Right hindlimb (tissue), 1 donor: Measurements from ENCODE around the gene HCK.

Experiments
- DNase-seq: peaks from one replicate; pipeline ENCODE4 v3.0.0-alpha.2; 2018

Gene HCK

DNA sequence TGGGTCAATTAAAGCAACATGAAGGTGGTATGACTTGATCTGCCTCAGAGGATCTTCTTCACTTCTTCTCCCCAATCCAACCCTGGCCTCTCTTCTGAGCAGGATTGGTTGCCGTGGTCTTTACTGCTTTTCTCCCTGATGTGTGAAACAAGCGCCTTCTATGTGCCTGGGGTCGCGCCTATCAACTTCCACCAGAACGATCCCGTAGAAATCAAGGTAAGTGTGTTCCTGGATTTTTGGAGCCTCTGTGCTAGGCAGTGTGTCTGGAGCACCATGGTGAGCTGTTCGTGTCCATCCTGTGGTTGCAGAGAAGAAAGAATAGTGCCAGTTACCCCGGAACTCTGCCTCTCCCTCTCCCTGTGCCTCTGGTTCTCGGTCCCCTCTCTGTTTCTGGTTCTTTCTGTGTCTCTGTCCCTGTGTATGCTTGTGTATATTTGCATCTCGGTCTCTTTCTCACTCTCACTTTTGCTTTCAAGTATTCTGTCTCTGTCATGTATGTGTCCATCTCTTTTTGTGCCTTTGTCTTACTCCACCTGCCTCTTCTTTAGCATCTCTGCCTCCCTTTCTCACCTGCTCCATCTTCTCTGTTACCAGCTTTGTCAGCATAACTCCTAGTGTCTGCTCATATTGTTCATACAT, 81.0 kb downstream of the HCK start:
- DNase-seq: no peak

DNA sequence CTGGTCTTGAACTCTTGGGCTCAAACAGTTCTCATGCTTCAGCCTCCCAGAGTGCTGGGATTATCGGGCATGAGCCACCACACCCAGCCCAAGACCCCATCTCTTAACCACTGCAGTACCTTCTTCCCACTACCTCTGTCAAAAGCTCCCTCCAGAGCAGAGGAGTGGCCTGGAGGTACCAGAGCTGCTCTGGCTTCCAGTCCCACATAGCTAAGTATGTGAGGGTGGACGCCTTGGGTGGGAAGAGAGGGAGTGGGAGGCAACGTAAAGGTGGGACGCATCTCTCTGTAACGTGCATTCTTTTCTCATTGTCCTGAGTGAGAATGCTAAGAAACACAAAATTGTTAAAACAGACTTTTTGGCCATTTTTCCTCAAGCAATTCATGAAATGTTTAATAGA, 82.0 kb downstream of the HCK start:
- DNase-seq: no peak

DNA sequence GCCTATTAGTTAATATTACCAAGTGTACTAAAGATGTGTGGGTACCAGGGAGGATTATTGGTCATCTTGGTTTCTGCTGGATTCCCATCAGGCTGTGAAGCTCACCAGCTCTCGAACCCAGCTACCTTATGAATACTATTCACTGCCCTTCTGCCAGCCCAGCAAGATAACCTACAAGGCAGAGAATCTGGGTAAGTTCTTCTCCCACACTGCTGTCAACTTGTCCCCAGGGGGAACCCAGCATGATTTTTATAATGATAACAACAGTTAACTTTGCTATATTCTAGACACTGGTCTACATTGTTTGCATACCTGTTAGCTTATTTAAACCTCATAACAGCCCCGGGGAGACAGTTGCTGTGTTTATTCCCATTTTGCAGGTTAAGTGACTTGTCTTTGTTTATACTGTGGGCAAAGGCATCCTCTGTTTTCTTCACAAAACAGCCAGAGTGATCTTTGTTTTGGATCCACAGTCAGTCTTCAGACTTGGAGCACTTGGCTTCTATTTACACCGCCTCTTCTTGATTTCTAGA, 84.0 kb downstream of the HCK start:
- no peak for DNase-seq

DNA sequence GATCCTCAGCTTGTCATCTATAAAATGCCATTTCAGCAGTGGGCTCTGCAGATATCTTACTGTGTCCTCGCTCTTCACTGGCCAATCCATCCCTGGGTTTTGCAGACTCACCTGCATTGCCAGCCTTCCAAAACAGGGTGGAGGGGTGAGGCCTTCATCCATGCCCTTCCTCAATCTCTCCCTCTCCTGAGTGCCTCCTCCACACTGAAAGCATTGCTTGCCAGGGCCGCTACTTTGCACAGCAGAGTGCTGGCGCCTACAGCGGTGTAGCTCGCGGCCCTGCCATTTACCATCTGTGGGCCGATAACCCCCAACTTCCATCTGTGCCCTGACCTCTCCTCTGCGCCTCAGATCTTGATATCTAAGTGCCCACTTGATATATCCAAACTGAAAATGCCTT, 86.9 kb downstream of the HCK start:
- DNase-seq: no peak

DNA sequence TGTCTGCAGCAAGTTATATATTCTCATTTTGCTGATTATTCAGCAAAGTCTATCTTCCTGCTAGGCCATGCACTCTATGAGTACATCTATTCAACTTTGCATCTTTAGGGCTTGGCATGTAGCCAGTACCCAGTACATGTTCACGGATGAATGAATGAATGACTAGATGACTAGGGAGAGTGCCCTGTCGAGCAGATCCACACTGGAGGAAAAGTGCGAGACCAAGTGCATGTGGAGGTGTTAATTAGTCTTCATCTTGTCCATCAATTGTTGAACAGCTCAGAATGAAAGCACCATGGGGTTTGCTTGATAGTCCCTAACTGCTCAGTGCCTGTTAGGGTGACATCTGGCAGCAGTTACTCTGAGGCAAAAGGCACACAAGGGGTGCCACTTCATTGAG, 87.9 kb downstream of the HCK start:
- no peak for DNase-seq

DNA sequence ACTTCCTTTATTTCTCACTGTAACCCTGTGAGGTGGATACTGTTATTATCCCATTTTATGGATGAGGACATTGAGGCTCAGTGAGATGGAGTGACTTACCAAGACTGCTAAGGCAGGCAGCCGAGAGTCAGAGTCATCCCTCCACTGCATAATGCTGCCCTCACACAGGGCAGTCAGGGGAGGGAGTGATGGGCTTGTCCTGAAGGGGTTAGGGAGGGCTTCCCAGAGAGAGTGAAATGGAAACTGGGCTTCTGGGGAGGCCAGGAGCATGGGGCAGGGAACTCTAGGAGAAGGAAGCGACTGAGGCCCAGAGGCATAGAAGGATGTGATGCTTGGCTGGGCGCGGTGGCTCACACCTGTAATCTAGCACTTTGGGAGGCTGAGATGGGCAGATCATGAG, 88.6 kb downstream of the HCK start:
- no peak for DNase-seq

DNA sequence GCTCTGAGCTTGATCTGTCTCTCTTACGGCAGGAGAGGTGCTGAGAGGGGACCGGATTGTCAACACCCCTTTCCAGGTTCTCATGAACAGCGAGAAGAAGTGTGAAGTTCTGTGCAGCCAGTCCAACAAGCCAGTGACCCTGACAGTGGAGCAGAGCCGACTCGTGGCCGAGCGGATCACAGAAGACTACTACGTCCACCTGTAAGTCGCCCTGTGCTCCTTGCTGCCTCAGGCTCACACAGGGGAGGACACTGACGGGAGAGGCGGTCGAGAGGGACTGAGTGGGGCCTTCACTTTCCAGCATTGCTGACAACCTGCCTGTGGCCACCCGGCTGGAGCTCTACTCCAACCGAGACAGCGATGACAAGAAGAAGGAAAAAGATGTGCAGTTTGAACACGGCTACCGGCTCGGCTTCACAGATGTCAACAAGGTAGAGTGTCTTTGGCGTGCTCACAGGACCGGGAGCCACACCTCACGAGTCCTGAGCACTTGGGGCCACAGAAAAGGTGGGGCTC, 89.5 kb downstream of the HCK start:
- DNase-seq: no peak

DNA sequence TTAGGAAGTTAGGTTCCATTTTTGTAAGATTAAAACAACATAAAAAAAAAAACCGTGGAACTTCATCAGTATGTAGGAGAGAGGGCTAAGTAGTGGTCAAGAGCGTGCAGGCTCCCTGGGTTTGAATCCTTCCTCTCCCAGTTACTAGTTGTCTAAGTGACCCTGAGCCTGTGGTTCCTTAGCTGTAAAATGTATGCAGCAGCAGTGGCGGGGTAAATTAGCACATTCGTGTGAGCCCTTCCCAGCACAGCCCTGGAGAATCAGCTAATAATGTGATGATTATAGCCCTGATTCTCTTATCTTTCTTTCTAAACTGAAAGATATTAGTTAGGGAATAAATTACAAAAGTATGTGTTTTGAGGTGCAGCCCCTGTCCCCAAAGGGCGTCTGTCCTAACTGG, 90.0 kb downstream of the HCK start:
- DNase-seq: no peak

DNA sequence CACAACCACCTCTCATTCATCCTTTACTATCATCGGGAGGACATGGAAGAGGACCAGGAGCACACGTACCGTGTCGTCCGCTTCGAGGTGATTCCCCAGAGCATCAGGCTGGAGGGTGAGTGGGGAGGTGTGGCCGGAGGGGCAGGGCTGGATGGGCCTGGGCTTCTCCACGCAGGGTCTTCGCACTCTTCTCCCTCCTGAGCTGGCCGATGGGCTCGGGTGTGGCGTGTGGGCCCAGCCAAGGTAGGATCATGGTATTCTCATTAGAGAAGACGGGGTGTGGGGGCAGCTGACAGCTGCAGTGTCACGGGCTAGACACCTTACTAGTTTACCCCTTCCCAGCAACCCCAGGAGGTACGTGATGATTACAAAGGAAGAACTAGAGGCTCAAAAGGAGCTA, 90.9 kb downstream of the HCK start:
- DNase-seq: no peak

DNA sequence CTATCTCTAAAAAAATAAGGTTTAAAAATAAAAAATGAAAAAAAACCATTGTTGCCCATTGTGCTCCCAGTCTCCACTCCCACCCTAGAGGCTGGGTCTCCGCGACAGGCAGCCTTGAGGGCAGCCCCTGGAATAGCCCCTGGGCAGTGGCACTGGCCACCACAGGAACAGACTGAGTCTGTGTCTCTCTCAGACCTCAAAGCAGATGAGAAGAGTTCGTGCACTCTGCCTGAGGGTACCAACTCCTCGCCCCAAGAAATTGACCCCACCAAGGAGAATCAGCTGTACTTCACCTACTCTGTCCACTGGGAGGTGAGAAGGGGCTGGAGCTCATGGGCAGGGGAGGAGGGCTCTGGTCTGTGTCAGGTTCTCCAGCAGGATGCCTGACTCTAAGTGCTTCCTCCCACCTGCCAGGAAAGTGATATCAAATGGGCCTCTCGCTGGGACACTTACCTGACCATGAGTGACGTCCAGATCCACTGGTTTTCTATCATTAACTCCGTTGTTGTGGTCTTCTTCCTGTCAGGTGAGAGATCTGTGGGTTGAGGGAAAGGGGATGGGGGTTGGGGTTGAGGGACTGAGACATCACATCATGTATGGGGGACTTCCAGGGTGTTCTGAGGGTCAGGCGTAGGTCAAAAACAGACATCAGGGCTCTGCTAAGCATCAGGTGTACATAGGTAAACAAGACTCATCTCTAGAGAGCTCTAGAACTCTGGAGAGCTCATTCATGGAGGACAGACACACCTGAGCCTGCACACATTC, 93.0 kb downstream of the HCK start:
- DNase-seq: no peak

DNA sequence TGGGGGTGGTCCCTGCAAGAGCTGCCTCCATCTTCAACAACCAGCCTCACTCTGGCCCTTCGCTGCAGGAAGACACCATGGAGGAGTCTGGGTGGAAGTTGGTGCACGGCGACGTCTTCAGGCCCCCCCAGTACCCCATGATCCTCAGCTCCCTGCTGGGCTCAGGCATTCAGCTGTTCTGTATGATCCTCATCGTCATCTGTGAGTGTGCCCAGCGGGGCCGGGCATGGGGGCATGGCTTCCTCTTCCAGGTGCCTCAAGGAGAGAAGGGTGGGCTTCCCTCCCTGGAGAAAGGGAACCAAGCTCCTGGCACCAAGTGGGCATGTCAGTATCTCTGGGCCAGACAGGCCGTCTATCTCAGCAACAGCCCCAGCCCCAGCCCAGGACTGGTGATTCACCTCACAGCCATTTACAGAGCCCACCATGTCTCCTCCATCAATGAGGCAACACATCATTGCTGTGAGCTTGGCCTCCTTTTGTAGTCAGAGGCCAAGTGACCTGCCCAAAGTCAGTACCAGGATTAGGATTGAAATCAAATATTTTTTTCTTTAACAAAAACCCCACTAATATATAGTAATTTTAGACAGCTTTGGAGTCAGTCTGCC, 97.6 kb downstream of the HCK start:
- DNase-seq: no peak

DNA sequence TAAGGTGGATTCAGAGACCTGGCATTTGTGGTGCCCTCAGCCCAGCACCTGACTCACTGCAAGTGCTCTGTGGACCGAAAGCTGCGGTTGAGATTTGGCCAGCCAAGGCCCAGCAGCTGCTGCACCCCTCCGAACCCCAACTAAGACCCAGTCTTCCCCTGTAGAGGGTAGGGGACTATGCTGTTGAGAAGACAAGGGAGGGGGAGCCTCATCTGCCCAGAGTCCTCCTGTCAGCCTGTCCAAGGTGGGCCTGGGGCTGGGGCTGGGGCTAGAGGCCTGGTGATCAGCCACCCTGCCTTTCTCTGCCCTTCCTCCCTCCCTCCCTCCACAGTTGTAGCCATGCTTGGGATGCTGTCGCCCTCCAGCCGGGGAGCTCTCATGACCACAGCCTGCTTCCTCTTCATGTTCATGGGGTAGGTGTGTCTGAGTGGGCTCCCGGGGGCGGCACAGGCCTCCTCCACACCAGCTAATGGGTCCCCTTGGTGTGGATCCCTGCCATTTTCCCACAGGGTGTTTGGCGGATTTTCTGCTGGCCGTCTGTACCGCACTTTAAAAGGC, 98.3 kb downstream of the HCK start:
- no peak for DNase-seq
